Neuronal stem cell (in vitro differentiated cells): ENCODE data around the gene CPSF2. TPM values are rescaled to one million over a fixed set of nuclear protein-coding genes. Genes with fewer than 3 reads are reported as not detected.
A peak's percentile ranks its signal among the peaks of the same experiment; 100 is the strongest.

ENCODE experiments used
- DNase-seq: peaks from one replicate; pipeline ENCODE4 v3.0.0-alpha.2; 2013; ENCODE audit warnings: low spot score
- H2AFZ ChIP-seq: one replicate; pipeline ENCODE4 v1.6.1; 2013; ENCODE audit warnings: mild to moderate bottlenecking, low read length, inconsistent platforms
- H2AK5ac ChIP-seq: 2 replicates; pipeline ENCODE4 v1.6.1; 2013; ENCODE audit warnings: low read depth, mild to moderate bottlenecking, inconsistent platforms, low read length, moderate library complexity, mixed read lengths
- H2BK120ac ChIP-seq: 2 replicates; pipeline ENCODE4 v1.6.1; 2013; ENCODE audit warnings: low read depth, mild to moderate bottlenecking, inconsistent platforms, low read length, moderate library complexity, mixed read lengths
- H2BK12ac ChIP-seq: one replicate; pipeline ENCODE4 v1.6.1; 2013; ENCODE audit warnings: low read length, inconsistent platforms
- H2BK15ac ChIP-seq: 2 replicates; pipeline ENCODE4 v1.6.1; 2013; ENCODE audit warnings: mild to moderate bottlenecking, low read length, inconsistent platforms, mixed read lengths
- H2BK5ac ChIP-seq: one replicate; pipeline ENCODE4 v1.6.1; 2013; ENCODE audit warnings: inconsistent platforms, mild to moderate bottlenecking, low read length, moderate library complexity
- H3K14ac ChIP-seq: one replicate; pipeline ENCODE4 v1.6.1; 2013; ENCODE audit warnings: low read length, inconsistent platforms
- H3K18ac ChIP-seq: 2 replicates; pipeline ENCODE4 v1.6.1; 2013; ENCODE audit warnings: low read length, inconsistent platforms
- H3K23ac ChIP-seq: 2 replicates; pipeline ENCODE4 v1.6.1; 2013; ENCODE audit warnings: low read depth, mild to moderate bottlenecking, mixed read lengths, low read length, inconsistent platforms; ENCODE audit not compliant: poor library complexity
- H3K27ac ChIP-seq: replicated peaks from 3 replicates; pipeline ENCODE4 v1.5.1; 2013; ENCODE audit warnings: low read length, inconsistent platforms
- H3K27me3 ChIP-seq, 3 experiments: 2 replicates each; pipeline ENCODE4 v1.6.1; 2013; ENCODE audit warnings: low read length in 3 of 3, mild to moderate bottlenecking in 2 of 3, inconsistent platforms in 1 of 3, low read depth in 1 of 3, mixed read lengths in 1 of 3, moderate library complexity in 1 of 3; ENCODE audit not compliant: control insufficient read depth in 3 of 3, insufficient read depth in 3 of 3
- H3K36me3 ChIP-seq, 2 donors: replicated peaks in 1 of 2; 2 replicates each; pipeline ENCODE4 v1.6.1; 2013; ENCODE audit warnings: low read length in 2 of 2; ENCODE audit not compliant: control insufficient read depth in 2 of 2, insufficient read depth in 2 of 2
- H3K4ac ChIP-seq: 2 replicates; pipeline ENCODE4 v1.6.1; 2013; ENCODE audit warnings: inconsistent platforms, mild to moderate bottlenecking, low read length, moderate library complexity
- H3K4me1 ChIP-seq, 2 donors: 1 replicate in 1 of 2; 2 replicates in 1 of 2; pipeline ENCODE4 v1.6.1; 2013; ENCODE audit warnings: low read length in 2 of 2, low read depth in 1 of 2; ENCODE audit not compliant: control insufficient read depth in 2 of 2, insufficient read depth in 1 of 2
- H3K4me2 ChIP-seq: one replicate; pipeline ENCODE4 v1.6.1; 2013; ENCODE audit warnings: mild to moderate bottlenecking, low read length, inconsistent platforms; ENCODE audit not compliant: insufficient read depth, poor library complexity, severe bottlenecking
- H3K4me3 ChIP-seq, 2 donors: 2 replicates each; pipeline ENCODE4 v1.5.1; 2013; ENCODE audit warnings: low read length in 2 of 2, mild to moderate bottlenecking in 2 of 2, inconsistent platforms in 1 of 2, moderate library complexity in 1 of 2
- H3K79me1 ChIP-seq: one replicate; pipeline ENCODE4 v1.6.1; 2013; ENCODE audit warnings: low read depth, mild to moderate bottlenecking, inconsistent platforms, low read length, moderate library complexity
- H3K9ac ChIP-seq: one replicate; pipeline ENCODE4 v1.6.1; 2013; ENCODE audit warnings: mild to moderate bottlenecking, low read depth, low read length, inconsistent platforms; ENCODE audit not compliant: poor library complexity
- H3K9me3 ChIP-seq, 2 donors: replicated peaks in 1 of 2; 2 replicates each; pipeline versions ENCODE3 to v1.6.1; 2013; ENCODE audit warnings: low read length in 2 of 2, mild to moderate bottlenecking in 2 of 2, inconsistent platforms in 1 of 2, low read depth in 1 of 2, mixed read lengths in 1 of 2, moderate library complexity in 1 of 2; ENCODE audit not compliant: control insufficient read depth in 2 of 2, insufficient read depth in 1 of 2
- H4K8ac ChIP-seq: one replicate; pipeline ENCODE4 v1.6.1; 2013; ENCODE audit warnings: low read depth, mild to moderate bottlenecking, inconsistent platforms, low read length, moderate library complexity
- H4K91ac ChIP-seq: one replicate; pipeline ENCODE4 v1.6.1; 2013; ENCODE audit warnings: low read length, low read depth, mild to moderate bottlenecking, inconsistent platforms; ENCODE audit not compliant: poor library complexity
- WGBS, 2 donors: extraction: QIAGEN DNeasy Blood & Tissue Kit; methylation state at CpG; one replicate each; pipeline ENCODE4 v1.1.7; 2013; ENCODE audit warnings: missing lambda C conversion rate in 2 of 2, mixed read lengths in 1 of 2; ENCODE audit not compliant: insufficient read length in 2 of 2, insufficient replicate concordance in 1 of 2; ENCODE audit errors: extremely low coverage in 2 of 2; 5-methylcytosine and 5-hydroxymethylcytosine counted together
- polyA plus RNA-seq, 2 experiments: library from polyadenylated mRNA; stranded (reverse); fragments of 200-250 nt; gene quantifications; one replicate each; pipeline ENCODE4 v1.2.3, GENCODE V29; 2013

CPSF2 gene
- 34.7 TPM for polyA plus RNA-seq (2013, experiment 1 of 2)
- polyA plus RNA-seq (2013, experiment 2 of 2) = 36.6 TPM

- Histone ChIP-seq H3K9me3 (no peaks in the 10 kb centered on the region), H3K23ac (peak within 1 kb of the TSS; percentile 5), H3K79me1 (peaks cover 4% of the 10 kb centered on the region), H2BK15ac (peak within 1 kb of the TSS; percentile 33), H3K4me3 (peak within 1 kb of the TSS; percentile 86 to 88), H3K4me2 (peak within 1 kb of the TSS; percentile 68), H2BK5ac (peak within 1 kb of the TSS; percentile 40), H4K8ac (no peak within 1 kb of the TSS), H4K91ac (no peak within 1 kb of the TSS), H3K9ac (peak within 1 kb of the TSS; percentile 95), H3K27ac (peak within 1 kb of the TSS; percentile 83), H3K14ac (peak within 1 kb of the TSS; percentile 89), H2AFZ (peak within 1 kb of the TSS; percentile 97), H2BK12ac (no peak within 1 kb of the TSS), H3K4ac (no peak within 1 kb of the TSS), H2AK5ac (peak within 1 kb of the TSS; percentile 58), H2BK120ac (no peak within 1 kb of the TSS), H3K18ac (peak within 1 kb of the TSS; percentile 97), H3K27me3 (no peaks in the 10 kb centered on the region), H3K36me3 (peaks cover 4 to 68% of the 10 kb centered on the region in 2 donors), H3K4me1 (peaks cover 2% of the 10 kb centered on the region in 2 donors)
- no CpG with 5 or more reads among the region's 55 CpGs for WGBS, 2 donors
- DNase-seq = peak; percentile 83
These were observed at the start of gene CPSF2, which contains the start of gene NDUFB1 for GRCh38 chr14:92121670-92122350. TSS of gene CPSF2 (plus strand) at chr14:92121969. CDS start at chr14:92130985, 9,016 bp downstream. TSS of gene NDUFB1 (minus strand) at chr14:92121706. CDS start at chr14:92117637, 4,069 bp downstream.

DNA sequence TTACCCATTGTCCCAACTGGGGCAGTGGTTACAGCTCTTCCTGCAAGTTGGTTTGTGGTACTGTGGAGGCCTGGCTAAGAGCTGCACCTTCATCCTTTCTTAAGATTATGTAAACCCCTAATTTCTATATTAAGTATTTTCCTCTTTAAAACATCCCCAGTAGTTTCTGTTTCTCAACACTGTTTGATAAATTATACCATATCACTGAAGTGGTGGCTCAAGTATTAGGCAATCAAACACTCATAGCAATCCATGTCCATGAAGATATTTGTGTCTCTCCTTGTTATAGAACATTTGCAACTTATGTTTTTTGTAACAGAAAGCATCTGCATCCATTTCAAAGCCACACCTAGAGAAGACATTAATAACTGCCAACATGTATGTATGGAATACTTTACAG is 47.2 kb upstream of the CPSF2 start:
- Histone ChIP-seq H3K18ac (no peak overlapping the region), H3K4ac (no peak overlapping the region), H3K14ac (no peak overlapping the region), H2AFZ (no peak overlapping the region), H3K9me3 (no peaks in the 10 kb centered on the region), H2AK5ac (no peak overlapping the region), H3K9ac (no peak overlapping the region), H3K27me3 (no peaks in the 10 kb centered on the region), H3K79me1 (no peaks in the 10 kb centered on the region), H3K23ac (no peak overlapping the region), H3K36me3 (peaks cover 7 to 68% of the 10 kb centered on the region in 2 donors), H4K91ac (no peak overlapping the region), H2BK120ac (no peak overlapping the region), H4K8ac (no peak overlapping the region), H3K4me3 (no peak overlapping the region), H3K4me2 (no peak overlapping the region), H2BK5ac (no peak overlapping the region), H2BK12ac (no peak overlapping the region), H3K27ac (no peak overlapping the region), H2BK15ac (no peak overlapping the region), H3K4me1 (no peaks in the 10 kb centered on the region)
- DNase-seq = no peak

DNA sequence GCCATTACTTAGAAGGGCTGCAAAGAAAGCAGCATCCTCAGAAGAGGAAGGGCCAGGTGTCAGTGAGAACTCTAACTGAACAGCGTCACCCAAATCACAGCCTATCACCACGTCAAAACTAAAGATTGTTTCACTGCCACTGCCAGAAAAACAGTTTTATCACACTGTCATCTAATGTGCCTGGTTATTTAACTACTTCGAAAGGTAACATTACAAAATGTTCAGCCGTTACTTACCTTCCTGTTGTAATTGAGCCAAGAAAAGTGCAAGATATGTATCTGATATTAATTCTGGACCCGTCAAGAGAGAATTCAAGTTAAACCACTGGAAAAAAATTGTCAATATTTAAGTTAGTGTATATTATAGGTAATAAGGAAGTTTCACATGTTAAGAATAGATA is 33.3 kb upstream of the CPSF2 start:
- no peak overlapping the region for H3K4ac ChIP-seq
- peaks cover 7 to 84% of the 10 kb centered on the region in 2 donors for H3K36me3 ChIP-seq
- no peak overlapping the region for H2BK120ac ChIP-seq
- H4K8ac ChIP-seq = no peak overlapping the region
- H3K9ac ChIP-seq = no peak overlapping the region
- no peaks in the 10 kb centered on the region for H3K79me1 ChIP-seq
- no peak overlapping the region for H2AK5ac ChIP-seq
- DNase-seq = no peak
- no peak overlapping the region for H3K4me3 ChIP-seq
- H3K4me1 ChIP-seq = no peaks in the 10 kb centered on the region
- WGBS, 2 donors = no CpG with 5 or more reads among the region's 5 CpGs
- H2BK15ac ChIP-seq = no peak overlapping the region
- no peak overlapping the region for H3K4me2 ChIP-seq
- H2BK5ac ChIP-seq = no peak overlapping the region
- H2BK12ac ChIP-seq = no peak overlapping the region
- no peak overlapping the region for H3K23ac ChIP-seq
- no peak overlapping the region for H3K18ac ChIP-seq
- no peak overlapping the region for H3K27ac ChIP-seq
- no peak overlapping the region for H3K14ac ChIP-seq
- no peaks in the 10 kb centered on the region for H3K9me3 ChIP-seq
- no peaks in the 10 kb centered on the region for H3K27me3 ChIP-seq
- H2AFZ ChIP-seq = no peak overlapping the region
- H4K91ac ChIP-seq = no peak overlapping the region

GRCh38 chr14:92093320-92093719 is 28.4 kb upstream of the CPSF2 start:
- peaks cover 2% of the 10 kb centered on the region for H3K79me1 ChIP-seq
- no peak overlapping the region for H2BK120ac ChIP-seq
- H3K27ac ChIP-seq = no peak overlapping the region
- no peaks in the 10 kb centered on the region for H3K27me3 ChIP-seq
- no CpG with 5 or more reads among the region's 1 CpG for WGBS, 2 donors
- no peak overlapping the region for H2AK5ac ChIP-seq
- H3K4ac ChIP-seq = no peak overlapping the region
- DNase-seq = no peak
- no peak overlapping the region for H3K18ac ChIP-seq
- H3K36me3 ChIP-seq = peaks cover 7 to 72% of the 10 kb centered on the region in 2 donors
- no peaks in the 10 kb centered on the region for H3K9me3 ChIP-seq
- H3K9ac ChIP-seq = no peak overlapping the region
- no peak overlapping the region for H2BK12ac ChIP-seq
- H3K23ac ChIP-seq = no peak overlapping the region
- no peak overlapping the region for H4K91ac ChIP-seq
- H4K8ac ChIP-seq = no peak overlapping the region
- no peak overlapping the region for H3K14ac ChIP-seq
- no peak overlapping the region for H3K4me2 ChIP-seq
- H3K4me1 ChIP-seq = no peaks in the 10 kb centered on the region
- no peak overlapping the region for H3K4me3 ChIP-seq
- H2BK5ac ChIP-seq = no peak overlapping the region
- no peak overlapping the region for H2AFZ ChIP-seq
- no peak overlapping the region for H2BK15ac ChIP-seq
